HepG2 (cell line): ENCODE measurements around the gene ALDH16A1. TPM values are rescaled to one million over a fixed set of nuclear protein-coding genes. Genes with fewer than 3 reads are reported as not detected.

Experiments
- BCL3 ChIP-seq: sonication (generic); formaldehyde crosslinking; IDR thresholded peaks from 2 replicates; pipeline ENCODE4 v1.5.1; 2020; ENCODE audit warnings: mild to moderate bottlenecking, missing genetic modification reagents, moderate library complexity
- CEBPB ChIP-seq: IDR thresholded peaks from 2 replicates; pipeline ENCODE4 v1.6.1; 2011; ENCODE audit warnings: low read depth, low read length, improper control_type of control experiment, borderline replicate concordance
- CREM ChIP-seq, 2 experiments: sonication (generic) in 1 of 2; formaldehyde crosslinking in 1 of 2; IDR thresholded peaks; 2 replicates each; pipeline versions ENCODE4 v1.4.0 to v1.6.1; 2016 to 2020; ENCODE audit warnings: antibody characterized with exemption in 1 of 2, mild to moderate bottlenecking in 1 of 2, missing genetic modification reagents in 1 of 2
- E2F2 ChIP-seq: sonication (generic); formaldehyde crosslinking; IDR thresholded peaks from 2 replicates; pipeline ENCODE4 v1.4.0; 2020; ENCODE audit warnings: missing genetic modification reagents, borderline replicate concordance
- E2F5 ChIP-seq: sonication (generic); formaldehyde crosslinking; conservative IDR thresholded peaks from 2 replicates; pipeline ENCODE4 v1.4.0; 2020; ENCODE audit warnings: missing genetic modification reagents
- FOSL2 ChIP-seq: sonication (generic); formaldehyde crosslinking; IDR thresholded peaks from 2 replicates; pipeline ENCODE4 v1.4.0; 2020; ENCODE audit warnings: missing genetic modification reagents
- HDAC2 ChIP-seq: sonication (generic); formaldehyde crosslinking; IDR thresholded peaks from 2 replicates; pipeline ENCODE4 v1.4.0; 2020; ENCODE audit warnings: missing genetic modification reagents
- MAX ChIP-seq: IDR thresholded peaks from 2 replicates; pipeline ENCODE4 v1.6.1; 2012; ENCODE audit warnings: inconsistent platforms
- NR2F6 ChIP-seq, 2 experiments: IDR thresholded peaks; 2 replicates each; pipeline ENCODE4 v1.6.1; 2016; ENCODE audit warnings: antibody characterized with exemption in 1 of 2, mild to moderate bottlenecking in 1 of 2
- POLR2A ChIP-seq, 2 experiments: IDR thresholded peaks; 2 replicates each; pipeline ENCODE4 v1.6.1; 2011; ENCODE audit warnings: low read depth in 2 of 2, low read length in 2 of 2, mild to moderate bottlenecking in 1 of 2, moderate library complexity in 1 of 2; ENCODE audit not compliant: insufficient read depth in 1 of 2
- SNAI1 ChIP-seq: sonication (generic); formaldehyde crosslinking; IDR thresholded peaks from 2 replicates; pipeline ENCODE4 v1.5.0; 2020; ENCODE audit warnings: mild to moderate bottlenecking, missing genetic modification reagents, borderline replicate concordance
- SNAPC2 ChIP-seq: sonication (generic); formaldehyde crosslinking; IDR thresholded peaks from 2 replicates; pipeline ENCODE4 v1.8.1; 2022; ENCODE audit warnings: mild to moderate bottlenecking, missing genetic modification reagents
- SP4 ChIP-seq: sonication (generic); formaldehyde crosslinking; IDR thresholded peaks from 2 replicates; pipeline ENCODE4 v1.8.1; 2023; ENCODE audit warnings: mild to moderate bottlenecking, missing genetic modification reagents
- SRSF1 ChIP-seq: fragments of 200-400 bp; formaldehyde crosslinking; optimal IDR thresholded peaks from 2 replicates; pipeline ENCODE3; 2017; ENCODE audit warnings: mild to moderate bottlenecking, low read depth, low read length, moderate library complexity
- TRIM24 ChIP-seq: sonication (generic); formaldehyde crosslinking; IDR thresholded peaks from 2 replicates; pipeline ENCODE4 v1.8.0; 2022; ENCODE audit warnings: mild to moderate bottlenecking, missing genetic modification reagents
- ZNF556 ChIP-seq: sonication (generic); formaldehyde crosslinking; IDR thresholded peaks from 2 replicates; pipeline ENCODE4 v1.4.0; 2020; ENCODE audit warnings: mild to moderate bottlenecking, missing genetic modification reagents, borderline replicate concordance
- ZSCAN9 ChIP-seq: IDR thresholded peaks from 2 replicates; pipeline ENCODE4 v1.6.1; 2016; ENCODE audit warnings: borderline replicate concordance
- polyA plus RNA-seq, 8 experiments: library from polyadenylated mRNA; depleted of rRNA in 3 of 8; stranded (reverse) in 7 of 8; unstranded in 1 of 8; fragments of >200 nt; fragmentation: Illumina TruSeq in 4 of 8; extraction: Trizol in 4 of 8; gene quantifications; 2 replicates each; pipeline versions ENCODE4 v1.2.1 to v1.2.3, GENCODE V29; 2011 to 2016; ENCODE audit warnings: low read depth in 4 of 8, missing spikeins in 1 of 8, mixed read lengths in 1 of 8; ENCODE audit not compliant: insufficient read depth in 1 of 8
- total RNA-seq, 5 experiments: library from RNA; depleted of rRNA; stranded (reverse); fragments of >200 nt; fragmentation: Illumina TruSeq; extraction: Trizol; gene quantifications; 2 replicates each; pipeline ENCODE4 v1.2.3, GENCODE V29; 2016; ENCODE audit warnings: low read depth in 1 of 5
- TF ChIP-seq, protein P1 (sequence below): sonication (generic); formaldehyde crosslinking; IDR thresholded peaks from 2 replicates; pipeline ENCODE4 v1.5.0; 2020; ENCODE audit warnings: mild to moderate bottlenecking, missing genetic modification reagents, borderline replicate concordance
- TF ChIP-seq, protein P2 (sequence below): sonication (generic); formaldehyde crosslinking; IDR thresholded peaks from 2 replicates; pipeline ENCODE4 v1.8.0; 2022; ENCODE audit warnings: missing genetic modification reagents, mild to moderate bottlenecking, borderline replicate concordance

Gene ALDH16A1
- total and polyA plus RNA-seq, 2 of the 13 experiments (the other 11 are each of a cell fraction or from before 2014, with no cell fraction given) = 8.4 to 34.9 TPM

DNA sequence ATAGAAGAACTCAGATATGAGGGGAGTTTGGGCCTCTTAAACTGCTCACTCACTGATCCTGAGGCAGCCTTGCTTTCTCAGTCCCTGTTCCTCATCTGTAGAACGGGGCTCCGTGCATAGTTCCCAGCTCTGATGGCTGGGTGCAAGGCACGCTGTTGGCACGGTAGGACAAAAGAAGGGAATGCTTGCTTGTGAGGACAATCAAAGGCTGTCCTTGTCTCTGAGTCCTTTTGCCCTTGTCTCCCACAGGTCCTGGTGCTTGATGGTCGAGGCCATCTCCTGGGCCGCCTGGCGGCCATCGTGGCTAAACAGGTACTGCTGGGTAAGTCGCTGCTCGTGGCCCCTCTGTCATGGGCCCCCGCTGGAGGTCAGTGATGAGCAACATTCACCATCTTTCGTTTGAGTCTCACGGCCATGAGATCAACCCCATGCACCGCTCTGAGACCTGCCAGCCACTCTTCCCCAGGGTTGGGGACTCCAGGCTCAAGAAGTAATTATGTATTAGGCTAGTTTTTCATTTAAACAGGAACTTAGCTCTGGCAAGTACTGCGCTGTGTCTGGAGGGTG, 36.7 kb downstream of the ALDH16A1 start (continued):
- TF ChIP-seq MAX (peak; percentile 54), CREM (IDR thresholded peaks at IDR 0.05) (no peak; the same call in 1 of the 2 replicates), CREM (CRISPR knock-in tag; IDR thresholded peaks at IDR 0.05) (no peak), BCL3 (CRISPR knock-in tag) (no peak), NR2F6 (IDR thresholded peaks at IDR 0.05) (no peak), NR2F6 (CRISPR knock-in tag; IDR thresholded peaks at IDR 0.05) (peak; percentile 34; the same call in 1 of the 2 replicates), CEBPB (no peak), E2F5 (0 out of 2 replicates have a peak, but pooled peaks have one; percentile 17), E2F2 (CRISPR knock-in tag) (0 out of 2 replicates have a peak, but pooled peaks have one; percentile 22), SNAPC2 (0 out of 2 replicates have a peak, but pooled peaks have one; percentile 41), SRSF1 (peak; percentile 62), SNAI1 (CRISPR knock-in tag) (no peak), HDAC2 (CRISPR knock-in tag) (no peak), ZNF556 (CRISPR knock-in tag) (peak; percentile 48; the same call in 1 of the 2 replicates), POLR2A (IDR thresholded peaks at IDR 0.05; ENCODE audit: insufficient read depth in 1 of 2, low read depth in 2 of 2, low read length in 2 of 2) (peak; percentile 50 to 84), FOSL2 (CRISPR knock-in tag) (0 out of 2 replicates have a peak, but pooled peaks have one; percentile 17), TRIM24 (CRISPR knock-in tag) (no peak), ZSCAN9 (CRISPR knock-in tag) (no peak), SP4 (CRISPR knock-in tag) (peak; percentile 31; the same call in 1 of the 2 replicates)
- TF ChIP-seq, protein P1, sequence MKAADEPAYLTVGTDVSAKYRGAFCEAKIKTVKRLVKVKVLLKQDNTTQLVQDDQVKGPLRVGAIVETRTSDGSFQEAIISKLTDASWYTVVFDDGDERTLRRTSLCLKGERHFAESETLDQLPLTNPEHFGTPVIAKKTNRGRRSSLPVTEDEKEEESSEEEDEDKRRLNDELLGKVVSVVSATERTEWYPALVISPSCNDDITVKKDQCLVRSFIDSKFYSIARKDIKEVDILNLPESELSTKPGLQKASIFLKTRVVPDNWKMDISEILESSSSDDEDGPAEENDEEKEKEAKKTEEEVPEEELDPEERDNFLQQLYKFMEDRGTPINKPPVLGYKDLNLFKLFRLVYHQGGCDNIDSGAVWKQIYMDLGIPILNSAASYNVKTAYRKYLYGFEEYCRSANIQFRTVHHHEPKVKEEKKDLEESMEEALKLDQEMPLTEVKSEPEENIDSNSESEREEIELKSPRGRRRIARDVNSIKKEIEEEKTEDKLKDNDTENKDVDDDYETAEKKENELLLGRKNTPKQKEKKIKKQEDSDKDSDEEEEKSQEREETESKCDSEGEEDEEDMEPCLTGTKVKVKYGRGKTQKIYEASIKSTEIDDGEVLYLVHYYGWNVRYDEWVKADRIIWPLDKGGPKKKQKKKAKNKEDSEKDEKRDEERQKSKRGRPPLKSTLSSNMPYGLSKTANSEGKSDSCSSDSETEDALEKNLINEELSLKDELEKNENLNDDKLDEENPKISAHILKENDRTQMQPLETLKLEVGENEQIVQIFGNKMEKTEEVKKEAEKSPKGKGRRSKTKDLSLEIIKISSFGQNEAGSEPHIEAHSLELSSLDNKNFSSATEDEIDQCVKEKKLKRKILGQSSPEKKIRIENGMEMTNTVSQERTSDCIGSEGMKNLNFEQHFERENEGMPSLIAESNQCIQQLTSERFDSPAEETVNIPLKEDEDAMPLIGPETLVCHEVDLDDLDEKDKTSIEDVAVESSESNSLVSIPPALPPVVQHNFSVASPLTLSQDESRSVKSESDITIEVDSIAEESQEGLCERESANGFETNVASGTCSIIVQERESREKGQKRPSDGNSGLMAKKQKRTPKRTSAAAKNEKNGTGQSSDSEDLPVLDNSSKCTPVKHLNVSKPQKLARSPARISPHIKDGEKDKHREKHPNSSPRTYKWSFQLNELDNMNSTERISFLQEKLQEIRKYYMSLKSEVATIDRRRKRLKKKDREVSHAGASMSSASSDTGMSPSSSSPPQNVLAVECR (CRISPR knock-in tag) = peak; percentile 33; the same call in 1 of the 2 replicates
- TF ChIP-seq, protein P2, sequence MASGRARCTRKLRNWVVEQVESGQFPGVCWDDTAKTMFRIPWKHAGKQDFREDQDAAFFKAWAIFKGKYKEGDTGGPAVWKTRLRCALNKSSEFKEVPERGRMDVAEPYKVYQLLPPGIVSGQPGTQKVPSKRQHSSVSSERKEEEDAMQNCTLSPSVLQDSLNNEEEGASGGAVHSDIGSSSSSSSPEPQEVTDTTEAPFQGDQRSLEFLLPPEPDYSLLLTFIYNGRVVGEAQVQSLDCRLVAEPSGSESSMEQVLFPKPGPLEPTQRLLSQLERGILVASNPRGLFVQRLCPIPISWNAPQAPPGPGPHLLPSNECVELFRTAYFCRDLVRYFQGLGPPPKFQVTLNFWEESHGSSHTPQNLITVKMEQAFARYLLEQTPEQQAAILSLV (CRISPR knock-in tag) = no peak
